Caco-2 (cell line): ENCODE data around the gene NFIA. TPM values are rescaled to one million over a fixed set of nuclear protein-coding genes. Genes with fewer than 3 reads are reported as not detected.

ENCODE experiments used
- BruUV-seq: library from RNA; stranded (reverse); fragments of 400-500 nt; replicated peaks from 2 replicates; lab custom pipeline; 2021; lab: Mats Ljungman, UMichigan
- CTCF ChIA-PET: fragments of 300-600 bp; sonication (Branson Sonifier 250); formaldehyde crosslinking; loops from one replicate; lab custom pipeline; 2022; ENCODE audit warnings: antibody characterized with exemption; lab: Charles Lee
- POLR2A ChIA-PET: fragments of 300-600 bp; sonication (Branson Sonifier 250); formaldehyde crosslinking; loops from one replicate; lab custom pipeline; 2022; ENCODE audit warnings: antibody characterized with exemption; lab: Charles Lee
- DNase-seq, 2 experiments: peaks; one replicate each; pipeline versions ENCODE4 v3.0.0 to v3.0.0-alpha.2; 2020 to 2022
- H3K27me3 ChIP-seq: replicated peaks from 2 replicates; pipeline ENCODE4 v1.6.0; 2011; ENCODE audit warnings: low read length; ENCODE audit not compliant: control insufficient read depth, insufficient read depth
- H3K36me3 ChIP-seq: 2 replicates; pipeline ENCODE4 v1.5.1; 2011; ENCODE audit warnings: low read length; ENCODE audit not compliant: control insufficient read depth, insufficient read depth
- H3K4me1 ChIP-seq: fragments of 250-450 bp; sonication (Bioruptor Pico); 2 replicates; pipeline ENCODE4 v1.5.1; 2020; ENCODE audit warnings: mild to moderate bottlenecking
- H3K4me3 ChIP-seq: 2 replicates; pipeline ENCODE4 v1.5.1; 2011; ENCODE audit warnings: low read depth, mild to moderate bottlenecking, control low read depth, low read length
- H3K9me3 ChIP-seq: fragments of 250-450 bp; sonication (Bioruptor Pico); 2 replicates; pipeline ENCODE4 v1.5.1; 2020; ENCODE audit warnings: mild to moderate bottlenecking, moderate library complexity
- H3K27ac Mint-ChIP-seq: one replicate; pipeline ENCODE4 v1.8.0; 2022; ENCODE audit warnings: mixed read lengths; ENCODE audit not compliant: unreplicated experiment
- H3K27me3 Mint-ChIP-seq: one replicate; pipeline ENCODE4 v1.8.0; 2022; ENCODE audit warnings: mixed read lengths; ENCODE audit not compliant: insufficient read depth, unreplicated experiment
- H3K36me3 Mint-ChIP-seq: one replicate; pipeline ENCODE4 v1.8.0; 2022; ENCODE audit warnings: mild to moderate bottlenecking, mixed read lengths; ENCODE audit not compliant: insufficient read depth, unreplicated experiment
- H3K4me1 Mint-ChIP-seq: one replicate; pipeline ENCODE4 v1.8.0; 2022; ENCODE audit warnings: low read depth, mixed read lengths; ENCODE audit not compliant: unreplicated experiment
- H3K4me3 Mint-ChIP-seq: one replicate; pipeline ENCODE4 v1.8.0; 2022; ENCODE audit warnings: mild to moderate bottlenecking, moderate library complexity, mixed read lengths; ENCODE audit not compliant: unreplicated experiment
- H3K9me3 Mint-ChIP-seq: one replicate; pipeline ENCODE4 v1.8.0; 2022; ENCODE audit warnings: mixed read lengths; ENCODE audit not compliant: unreplicated experiment
- intact Hi-C: fragments of 100-400 bp; cut with micrococcal nuclease; formaldehyde crosslinking; loops from one replicate; pipeline ENCODE4 v1.10.0; 2022; ENCODE audit not compliant: unreplicated experiment
- total RNA-seq: library from RNA; stranded (reverse); gene quantifications from 2 replicates; pipeline ENCODE4 v1.2.3, GENCODE V29; 2022
- TF ChIP-seq, protein P1 (sequence below), 2 experiments: fragments of 200-600 bp in 1 of 2; IDR thresholded peaks; 1 replicate in 1 of 2; 2 replicates in 1 of 2; pipeline versions ENCODE4 v1.5.1 to v1.8.0; 2011 to 2022; ENCODE audit warnings: antibody characterized with exemption in 1 of 2, control low read depth in 1 of 2, inconsistent platforms in 1 of 2, low read depth in 1 of 2, low read length in 1 of 2, mild to moderate bottlenecking in 1 of 2, moderate library complexity in 1 of 2; ENCODE audit not compliant: insufficient read depth in 1 of 2, severe bottlenecking in 1 of 2, unreplicated experiment in 1 of 2

NFIA gene
- total RNA-seq, 1 experiment from 2014 or later, result 1.4 TPM

DNA sequence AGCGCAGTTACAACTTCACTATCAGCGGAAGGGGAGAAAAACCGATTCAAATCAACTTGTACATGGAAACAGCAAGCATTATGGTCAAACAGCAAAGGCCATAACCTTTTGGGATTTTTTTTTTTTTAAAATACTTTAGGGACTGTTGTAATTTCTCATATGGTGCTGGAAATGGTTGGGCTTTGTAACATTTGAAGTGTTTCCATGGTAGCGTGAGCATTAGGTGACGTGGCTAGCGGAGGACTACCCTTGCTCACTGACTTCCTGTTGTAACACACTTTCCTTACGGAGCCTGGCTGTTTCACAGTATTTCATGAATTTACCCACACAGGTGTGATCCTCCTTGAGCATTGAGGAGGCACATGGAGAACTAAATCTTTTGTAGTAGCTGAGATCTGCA is 373.0 kb downstream of the NFIA start:
- no peak overlapping the region for H3K4me3 ChIP-seq
- H3K4me1 ChIP-seq, result peaks cover 21% of the 10 kb centered on the region
- H3K9me3 ChIP-seq, result no peaks in the 10 kb centered on the region
- peaks cover 8% of the 10 kb centered on the region for H3K4me1 Mint-ChIP-seq
- no peaks in the 10 kb centered on the region for H3K27me3 Mint-ChIP-seq
- H3K36me3 ChIP-seq, result no peaks in the 10 kb centered on the region
- H3K4me3 Mint-ChIP-seq, result no peak overlapping the region
- DNase-seq, result no peak
- ChIA-PET CTCF (no interaction called here), POLR2A (no interaction called here)
- no TSS peak for BruUV-seq
- intact Hi-C loops, result no loop called here
- H3K27ac Mint-ChIP-seq, result no peak overlapping the region
- TF ChIP-seq, protein P1, sequence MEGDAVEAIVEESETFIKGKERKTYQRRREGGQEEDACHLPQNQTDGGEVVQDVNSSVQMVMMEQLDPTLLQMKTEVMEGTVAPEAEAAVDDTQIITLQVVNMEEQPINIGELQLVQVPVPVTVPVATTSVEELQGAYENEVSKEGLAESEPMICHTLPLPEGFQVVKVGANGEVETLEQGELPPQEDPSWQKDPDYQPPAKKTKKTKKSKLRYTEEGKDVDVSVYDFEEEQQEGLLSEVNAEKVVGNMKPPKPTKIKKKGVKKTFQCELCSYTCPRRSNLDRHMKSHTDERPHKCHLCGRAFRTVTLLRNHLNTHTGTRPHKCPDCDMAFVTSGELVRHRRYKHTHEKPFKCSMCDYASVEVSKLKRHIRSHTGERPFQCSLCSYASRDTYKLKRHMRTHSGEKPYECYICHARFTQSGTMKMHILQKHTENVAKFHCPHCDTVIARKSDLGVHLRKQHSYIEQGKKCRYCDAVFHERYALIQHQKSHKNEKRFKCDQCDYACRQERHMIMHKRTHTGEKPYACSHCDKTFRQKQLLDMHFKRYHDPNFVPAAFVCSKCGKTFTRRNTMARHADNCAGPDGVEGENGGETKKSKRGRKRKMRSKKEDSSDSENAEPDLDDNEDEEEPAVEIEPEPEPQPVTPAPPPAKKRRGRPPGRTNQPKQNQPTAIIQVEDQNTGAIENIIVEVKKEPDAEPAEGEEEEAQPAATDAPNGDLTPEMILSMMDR (IDR thresholded peaks at IDR 0.05; ENCODE audit: insufficient read depth in 1 of 2, low read depth in 1 of 2, low read length in 1 of 2, severe bottlenecking in 1 of 2, unreplicated experiment in 1 of 2), result no peak
- no peaks in the 10 kb centered on the region for H3K27me3 ChIP-seq
- no peaks in the 10 kb centered on the region for H3K36me3 Mint-ChIP-seq
- no peaks in the 10 kb centered on the region for H3K9me3 Mint-ChIP-seq

DNA sequence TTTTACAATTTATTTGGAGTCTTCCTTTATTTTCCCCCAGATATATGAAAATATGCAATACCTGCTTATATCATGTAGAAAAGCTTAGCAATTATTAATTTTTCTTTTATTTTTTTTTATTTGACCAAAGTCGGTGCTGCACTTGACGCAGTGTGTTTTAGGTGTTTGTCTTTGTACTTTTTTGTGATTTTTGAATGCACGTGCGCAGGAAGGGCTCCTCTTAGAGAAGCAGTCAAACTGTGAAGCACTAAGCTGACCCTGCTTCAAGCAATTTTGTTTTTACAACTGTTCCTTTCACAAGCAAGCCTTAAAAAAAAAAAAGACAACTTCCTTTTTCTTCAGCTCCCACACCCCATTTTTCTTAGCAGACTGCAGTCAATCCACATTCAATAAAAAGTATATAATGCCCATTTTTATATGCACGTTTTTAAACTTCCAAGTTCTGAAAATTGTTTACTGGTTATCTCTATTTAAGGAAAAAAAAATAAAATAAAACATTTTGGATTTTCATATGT is 375.2 kb downstream of the NFIA start:
- intact Hi-C loops, result no loop called here

GRCh38 chr1:61459345-61459744 is 377.0 kb downstream of the NFIA start:
- no peaks in the 10 kb centered on the region for H3K27me3 ChIP-seq
- Mint-ChIP-seq H3K27me3 (no peaks in the 10 kb centered on the region), H3K4me3 (no peak overlapping the region), H3K36me3 (no peaks in the 10 kb centered on the region), H3K9me3 (no peaks in the 10 kb centered on the region), H3K27ac (no peak overlapping the region), H3K4me1 (no peaks in the 10 kb centered on the region)
- DNase-seq, result no peak
- ChIA-PET CTCF (no interaction called here), POLR2A (no interaction called here)
- no peak overlapping the region for H3K4me3 ChIP-seq
- H3K36me3 ChIP-seq, result no peaks in the 10 kb centered on the region
- BruUV-seq, result no TSS peak
- intact Hi-C loops, result no loop called here
- no peaks in the 10 kb centered on the region for H3K4me1 ChIP-seq
- no peaks in the 10 kb centered on the region for H3K9me3 ChIP-seq
- TF ChIP-seq, protein P1 (IDR thresholded peaks at IDR 0.05; ENCODE audit: insufficient read depth in 1 of 2, low read depth in 1 of 2, low read length in 1 of 2, severe bottlenecking in 1 of 2, unreplicated experiment in 1 of 2), result no peak

More for the DNA sequence above, 375.2 kb downstream of the NFIA start:
- no peaks in the 10 kb centered on the region for H3K36me3 ChIP-seq
- TF ChIP-seq, protein P1 (IDR thresholded peaks at IDR 0.05; ENCODE audit: insufficient read depth in 1 of 2, low read depth in 1 of 2, low read length in 1 of 2, severe bottlenecking in 1 of 2, unreplicated experiment in 1 of 2), result no peak
- Mint-ChIP-seq H3K36me3 (no peaks in the 10 kb centered on the region), H3K4me1 (peaks cover 8% of the 10 kb centered on the region), H3K9me3 (no peaks in the 10 kb centered on the region), H3K4me3 (no peak overlapping the region), H3K27ac (no peak overlapping the region), H3K27me3 (no peaks in the 10 kb centered on the region)
- CTCF ChIA-PET, result no interaction called here
- peaks cover 2% of the 10 kb centered on the region; the same call in 1 of the 2 replicates for H3K4me1 ChIP-seq
- BruUV-seq, result no TSS peak
- H3K4me3 ChIP-seq, result no peak overlapping the region
- H3K9me3 ChIP-seq, result no peaks in the 10 kb centered on the region
- no peak for DNase-seq
- POLR2A ChIA-PET, result no interaction called here
- no peaks in the 10 kb centered on the region for H3K27me3 ChIP-seq
